HepG2 (cell line): ENCODE measurements around the gene TMEM86B. TPM values are rescaled to one million over a fixed set of nuclear protein-coding genes. Genes with fewer than 3 reads are reported as not detected.

Experiments
- FLYWCH1 ChIP-seq: sonication (generic); formaldehyde crosslinking; IDR thresholded peaks from 2 replicates; pipeline ENCODE4 v1.8.1; 2023; ENCODE audit warnings: mild to moderate bottlenecking, missing genetic modification reagents
- KDM1A ChIP-seq: IDR thresholded peaks from 2 replicates; pipeline ENCODE4 v1.6.1; 2016; ENCODE audit warnings: missing compliant biosample characterization
- MAZ ChIP-seq, 2 experiments: sonication (generic) in 1 of 2; formaldehyde crosslinking in 1 of 2; IDR thresholded peaks; 2 replicates each; pipeline versions ENCODE4 v1.5.0 to v1.6.1; 2012 to 2020; ENCODE audit warnings: low read depth in 2 of 2, mild to moderate bottlenecking in 2 of 2, borderline replicate concordance in 1 of 2, improper control_type of control experiment in 1 of 2, low read length in 1 of 2, missing genetic modification reagents in 1 of 2, moderate library complexity in 1 of 2
- SRY ChIP-seq: sonication (generic); formaldehyde crosslinking; IDR thresholded peaks from 2 replicates; pipeline ENCODE4 v1.8.0; 2022; ENCODE audit warnings: mild to moderate bottlenecking, missing genetic modification reagents
- ZBTB42 ChIP-seq: sonication (generic); formaldehyde crosslinking; IDR thresholded peaks from 2 replicates; pipeline ENCODE4 v1.5.0; 2020; ENCODE audit warnings: mild to moderate bottlenecking, missing genetic modification reagents
- microRNA-seq: library from miRNA; unstranded; fragments of <30 nt; microRNA quantifications from one replicate; pipeline ENCODE4, GENCODE V29; 2020
- polyA plus RNA-seq, 8 experiments: library from polyadenylated mRNA; depleted of rRNA in 3 of 8; stranded (reverse) in 7 of 8; unstranded in 1 of 8; fragments of >200 nt; fragmentation: Illumina TruSeq in 4 of 8; extraction: Trizol in 4 of 8; gene quantifications; 2 replicates each; pipeline versions ENCODE4 v1.2.1 to v1.2.3, GENCODE V29; 2011 to 2016; ENCODE audit warnings: low read depth in 4 of 8, missing spikeins in 1 of 8, mixed read lengths in 1 of 8; ENCODE audit not compliant: insufficient read depth in 1 of 8
- small RNA-seq, 3 experiments: library from RNA; depleted of rRNA; stranded (forward); fragments of <200 nt; gene quantifications; one replicate each; pipeline ENCODE3, GENCODE V24; 2012; ENCODE audit warnings: low read depth in 2 of 3, low replicate concordance in 1 of 3; ENCODE audit not compliant: insufficient read length in 3 of 3, insufficient read depth in 2 of 3
- total RNA-seq, 5 experiments: library from RNA; depleted of rRNA; stranded (reverse); fragments of >200 nt; fragmentation: Illumina TruSeq; extraction: Trizol; gene quantifications; 2 replicates each; pipeline ENCODE4 v1.2.3, GENCODE V29; 2016; ENCODE audit warnings: low read depth in 1 of 5
- TF ChIP-seq, protein P1 (sequence below): sonication (generic); formaldehyde crosslinking; IDR thresholded peaks from 2 replicates; pipeline ENCODE4 v1.4.0; 2020; ENCODE audit warnings: missing genetic modification reagents, mild to moderate bottlenecking, borderline replicate concordance
- TF ChIP-seq, protein P2 (sequence below): sonication (generic); formaldehyde crosslinking; IDR thresholded peaks from 2 replicates; pipeline ENCODE4 v1.4.0; 2020; ENCODE audit warnings: mild to moderate bottlenecking, missing genetic modification reagents

Gene TMEM86B
- total and polyA plus RNA-seq, 2 of the 13 experiments (the other 11 are each of a cell fraction or from before 2014, with no cell fraction given): 7.7 to 9.6 TPM

DNA sequence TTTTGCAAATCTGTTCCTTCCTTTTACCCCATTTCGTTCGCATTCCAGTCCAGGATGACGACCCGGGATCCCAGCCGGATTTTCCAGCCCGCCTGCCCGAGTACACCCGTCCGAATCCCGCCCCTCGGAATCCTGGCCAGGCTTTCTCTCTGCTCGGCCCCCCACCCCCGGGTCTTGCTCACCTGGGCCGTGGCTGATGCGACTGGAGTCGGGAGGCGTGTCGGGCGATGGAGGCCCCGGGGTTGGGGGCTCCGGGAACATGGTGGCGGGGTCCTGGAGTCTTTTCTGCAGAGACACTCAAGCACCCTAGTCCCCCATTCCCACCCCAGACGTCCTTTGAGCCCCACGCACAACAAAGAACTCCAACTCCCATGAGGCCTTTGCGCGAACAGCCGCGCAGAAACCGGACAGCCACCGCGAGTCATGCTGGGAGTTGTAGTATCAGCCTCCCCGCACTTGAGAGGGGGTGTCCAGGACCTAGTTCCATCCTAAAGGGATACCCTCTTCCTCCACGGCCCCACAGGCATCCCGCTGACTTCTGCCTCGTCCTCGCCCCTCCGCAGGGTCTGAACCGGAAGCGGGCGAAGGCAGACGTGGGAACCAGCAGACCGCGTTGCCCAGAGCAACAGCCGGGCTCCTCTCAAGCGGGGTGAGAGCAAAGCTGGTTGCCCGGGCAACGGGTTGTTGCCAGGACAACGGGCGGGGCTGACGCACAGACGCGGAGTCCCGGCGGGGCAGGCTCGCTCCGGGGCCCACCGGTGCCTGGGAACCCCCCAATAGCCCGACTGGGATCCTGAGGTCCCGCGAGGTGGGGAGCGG, 49.6 kb downstream of the TMEM86B start (continued):
- TF ChIP-seq, protein P1, sequence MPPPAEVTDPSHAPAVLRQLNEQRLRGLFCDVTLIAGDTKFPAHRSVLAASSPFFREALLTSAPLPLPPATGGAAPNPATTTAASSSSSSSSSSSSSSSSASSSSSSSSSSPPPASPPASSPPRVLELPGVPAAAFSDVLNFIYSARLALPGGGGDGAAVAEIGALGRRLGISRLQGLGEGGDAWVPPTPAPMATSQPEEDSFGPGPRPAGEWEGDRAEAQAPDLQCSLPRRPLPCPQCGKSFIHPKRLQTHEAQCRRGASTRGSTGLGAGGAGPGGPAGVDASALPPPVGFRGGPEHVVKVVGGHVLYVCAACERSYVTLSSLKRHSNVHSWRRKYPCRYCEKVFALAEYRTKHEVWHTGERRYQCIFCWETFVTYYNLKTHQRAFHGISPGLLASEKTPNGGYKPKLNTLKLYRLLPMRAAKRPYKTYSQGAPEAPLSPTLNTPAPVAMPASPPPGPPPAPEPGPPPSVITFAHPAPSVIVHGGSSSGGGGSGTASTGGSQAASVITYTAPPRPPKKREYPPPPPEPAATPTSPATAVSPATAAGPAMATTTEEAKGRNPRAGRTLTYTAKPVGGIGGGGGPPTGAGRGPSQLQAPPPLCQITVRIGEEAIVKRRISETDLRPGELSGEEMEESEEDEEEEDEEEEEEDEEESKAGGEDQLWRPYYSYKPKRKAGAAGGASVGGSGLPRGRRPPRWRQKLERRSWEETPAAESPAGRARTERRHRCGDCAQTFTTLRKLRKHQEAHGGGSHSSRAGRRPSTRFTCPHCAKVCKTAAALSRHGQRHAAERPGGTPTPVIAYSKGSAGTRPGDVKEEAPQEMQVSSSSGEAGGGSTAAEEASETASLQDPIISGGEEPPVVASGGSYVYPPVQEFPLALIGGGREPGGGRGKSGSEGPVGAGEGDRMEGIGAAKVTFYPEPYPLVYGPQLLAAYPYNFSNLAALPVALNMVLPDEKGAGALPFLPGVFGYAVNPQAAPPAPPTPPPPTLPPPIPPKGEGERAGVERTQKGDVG (CRISPR knock-in tag): no peak
- TF ChIP-seq, protein P2, sequence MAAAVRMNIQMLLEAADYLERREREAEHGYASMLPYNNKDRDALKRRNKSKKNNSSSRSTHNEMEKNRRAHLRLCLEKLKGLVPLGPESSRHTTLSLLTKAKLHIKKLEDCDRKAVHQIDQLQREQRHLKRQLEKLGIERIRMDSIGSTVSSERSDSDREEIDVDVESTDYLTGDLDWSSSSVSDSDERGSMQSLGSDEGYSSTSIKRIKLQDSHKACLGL (CRISPR knock-in tag): 0 out of 2 replicates have a peak, but pooled peaks have one; percentile 16
- TF ChIP-seq KDM1A (no peak), ZBTB42 (CRISPR knock-in tag) (0 out of 2 replicates have a peak, but pooled peaks have one; percentile 7), FLYWCH1 (CRISPR knock-in tag) (no peak), SRY (0 out of 2 replicates have a peak, but pooled peaks have one; percentile 47), MAZ (IDR thresholded peaks at IDR 0.05; ENCODE audit: borderline replicate concordance, low read depth, low read length) (peak; percentile 52; the same call in 1 of the 2 replicates), MAZ (CRISPR knock-in tag; IDR thresholded peaks at IDR 0.05; ENCODE audit: low read depth) (no peak)

Small RNAs within 50 kb of the gene (microRNA-seq; reads per million reads assigned to microRNA genes)
- gene MIR6802 (1.2 reads per million), gene MIR6803 (1.2 reads per million), gene MIR6804 (1.0 reads per million)

Small RNAs within 50 kb of the gene (small RNA-seq; reads per million reads assigned to genes)
- 0 to 0.97 (median 0) reads per million in 3 experiments for gene MIR6802
- gene MIR6803: 0 reads per million in 3 experiments
- 0 reads per million in 3 experiments for gene MIR6804

Other genes starting within 250 kb of the TMEM86B start
- not detected in 2 replicates for gene GP6, start 190.5 kb downstream of the TMEM86B start, total RNA-seq (2016; rRNA removed; fragmentation: Illumina TruSeq; extraction: Trizol)
- 0.05 and 0.08 TPM in 2 replicates for gene GP6, start 190.5 kb downstream of the TMEM86B start, polyA plus RNA-seq (2011; rRNA removed)
- 19.1 and 21.5 TPM in 2 replicates for gene RDH13, start 165.6 kb downstream of the TMEM86B start, total RNA-seq (2016; rRNA removed; fragmentation: Illumina TruSeq; extraction: Trizol)
- 13.4 and 16.6 TPM in 2 replicates for gene RDH13, start 165.6 kb downstream of the TMEM86B start, polyA plus RNA-seq (2011; rRNA removed)
- 2.3 and 3.0 TPM in 2 replicates for gene EPS8L1, start 152.9 kb downstream of the TMEM86B start, total RNA-seq (2016; rRNA removed; fragmentation: Illumina TruSeq; extraction: Trizol)
- 6.3 and 6.6 TPM in 2 replicates for gene EPS8L1, start 152.9 kb downstream of the TMEM86B start, polyA plus RNA-seq (2011; rRNA removed)
- gene PPP1R12C, start 111.1 kb downstream of the TMEM86B start, total RNA-seq (2016; rRNA removed; fragmentation: Illumina TruSeq; extraction: Trizol): 13.0 and 29.7 TPM in 2 replicates
- gene PPP1R12C, start 111.1 kb downstream of the TMEM86B start, polyA plus RNA-seq (2011; rRNA removed): 30.3 and 40.4 TPM in 2 replicates
- gene TNNT1, start 79.6 kb downstream of the TMEM86B start, total RNA-seq (2016; rRNA removed; fragmentation: Illumina TruSeq; extraction: Trizol): 1.3 and 1.4 TPM in 2 replicates
- 1.3 and 2.4 TPM in 2 replicates for gene TNNT1, start 79.6 kb downstream of the TMEM86B start, polyA plus RNA-seq (2011; rRNA removed)
- gene TNNI3, start 71.0 kb downstream of the TMEM86B start, total RNA-seq (2016; rRNA removed; fragmentation: Illumina TruSeq; extraction: Trizol): 3.5 and 3.7 TPM in 2 replicates
- 3.7 TPM in 2 replicates for gene TNNI3, start 71.0 kb downstream of the TMEM86B start, polyA plus RNA-seq (2011; rRNA removed)
- gene DNAAF3, start 62.1 kb downstream of the TMEM86B start, total RNA-seq (2016; rRNA removed; fragmentation: Illumina TruSeq; extraction: Trizol): 0.40 and 0.41 TPM in 2 replicates
- 0.30 and 0.33 TPM in 2 replicates for gene DNAAF3, start 62.1 kb downstream of the TMEM86B start, polyA plus RNA-seq (2011; rRNA removed)
- gene SYT5, start 48.5 kb downstream of the TMEM86B start, total RNA-seq (2016; rRNA removed; fragmentation: Illumina TruSeq; extraction: Trizol): not detected in 2 replicates
- 0.04 TPM in 1 of 2 replicates, not detected in the other for gene SYT5, start 48.5 kb downstream of the TMEM86B start, polyA plus RNA-seq (2011; rRNA removed)
- gene PTPRH, start 19.3 kb downstream of the TMEM86B start, total RNA-seq (2016; rRNA removed; fragmentation: Illumina TruSeq; extraction: Trizol): 9.9 and 14.7 TPM in 2 replicates
- 125 and 166 TPM in 2 replicates for gene PTPRH, start 19.3 kb downstream of the TMEM86B start, polyA plus RNA-seq (2011; rRNA removed)
- gene PPP6R1, start 30.3 kb upstream of the TMEM86B start, total RNA-seq (2016; rRNA removed; fragmentation: Illumina TruSeq; extraction: Trizol): 23.0 and 25.8 TPM in 2 replicates
- 54.0 and 75.7 TPM in 2 replicates for gene PPP6R1, start 30.3 kb upstream of the TMEM86B start, polyA plus RNA-seq (2011; rRNA removed)
- gene HSPBP1, start 51.3 kb upstream of the TMEM86B start, total RNA-seq (2016; rRNA removed; fragmentation: Illumina TruSeq; extraction: Trizol): 33.7 and 35.9 TPM in 2 replicates
- 22.3 and 25.7 TPM in 2 replicates for gene HSPBP1, start 51.3 kb upstream of the TMEM86B start, polyA plus RNA-seq (2011; rRNA removed)
- gene BRSK1, start 55.2 kb upstream of the TMEM86B start, total RNA-seq (2016; rRNA removed; fragmentation: Illumina TruSeq; extraction: Trizol): 0.18 TPM in 1 of 2 replicates, not detected in the other
- gene BRSK1, start 55.2 kb upstream of the TMEM86B start, polyA plus RNA-seq (2011; rRNA removed): 1.2 and 1.9 TPM in 2 replicates
- gene TMEM150B, start 96.6 kb upstream of the TMEM86B start, total RNA-seq (2016; rRNA removed; fragmentation: Illumina TruSeq; extraction: Trizol): 0.74 and 1.3 TPM in 2 replicates
- gene TMEM150B, start 96.6 kb upstream of the TMEM86B start, polyA plus RNA-seq (2011; rRNA removed): 1.8 and 2.9 TPM in 2 replicates
- 2.1 and 5.5 TPM in 2 replicates for gene KMT5C, start 111.1 kb upstream of the TMEM86B start, total RNA-seq (2016; rRNA removed; fragmentation: Illumina TruSeq; extraction: Trizol)
- 9.0 and 11.8 TPM in 2 replicates for gene KMT5C, start 111.1 kb upstream of the TMEM86B start, polyA plus RNA-seq (2011; rRNA removed)
- not detected in 2 replicates for gene COX6B2, start 126.0 kb upstream of the TMEM86B start, total RNA-seq (2016; rRNA removed; fragmentation: Illumina TruSeq; extraction: Trizol)
- 0.16 and 0.21 TPM in 2 replicates for gene COX6B2, start 126.0 kb upstream of the TMEM86B start, polyA plus RNA-seq (2011; rRNA removed)
- not detected in 2 replicates for gene GARIN5B, start 134.5 kb upstream of the TMEM86B start, total RNA-seq (2016; rRNA removed; fragmentation: Illumina TruSeq; extraction: Trizol)
- 0.03 TPM in 1 of 2 replicates, not detected in the other for gene GARIN5B, start 134.5 kb upstream of the TMEM86B start, polyA plus RNA-seq (2011; rRNA removed)
- 2.9 and 3.0 TPM in 2 replicates for gene IL11, start 141.7 kb upstream of the TMEM86B start, total RNA-seq (2016; rRNA removed; fragmentation: Illumina TruSeq; extraction: Trizol)
- 2.5 and 4.5 TPM in 2 replicates for gene IL11, start 141.7 kb upstream of the TMEM86B start, polyA plus RNA-seq (2011; rRNA removed)
- 0.35 TPM in 1 of 2 replicates, not detected in the other for gene TMEM190, start 148.1 kb upstream of the TMEM86B start, total RNA-seq (2016; rRNA removed; fragmentation: Illumina TruSeq; extraction: Trizol)
- 0.83 and 1.6 TPM in 2 replicates for gene TMEM190, start 148.1 kb upstream of the TMEM86B start, polyA plus RNA-seq (2011; rRNA removed)
- gene TMEM238, start 155.5 kb upstream of the TMEM86B start, total RNA-seq (2016; rRNA removed; fragmentation: Illumina TruSeq; extraction: Trizol): not detected in 2 replicates
- not detected in 2 replicates for gene TMEM238, start 155.5 kb upstream of the TMEM86B start, polyA plus RNA-seq (2011; rRNA removed)
- 105 and 149 TPM in 2 replicates for gene RPL28, start 157.2 kb upstream of the TMEM86B start, total RNA-seq (2016; rRNA removed; fragmentation: Illumina TruSeq; extraction: Trizol)
- gene RPL28, start 157.2 kb upstream of the TMEM86B start, polyA plus RNA-seq (2011; rRNA removed): 420 and 501 TPM in 2 replicates
- 29.5 and 39.3 TPM in 2 replicates for gene UBE2S, start 179.0 kb upstream of the TMEM86B start, total RNA-seq (2016; rRNA removed; fragmentation: Illumina TruSeq; extraction: Trizol)
- 26.6 and 32.2 TPM in 2 replicates for gene UBE2S, start 179.0 kb upstream of the TMEM86B start, polyA plus RNA-seq (2011; rRNA removed)
- not detected in 2 replicates for gene SHISA7, start 214.5 kb upstream of the TMEM86B start, total RNA-seq (2016; rRNA removed; fragmentation: Illumina TruSeq; extraction: Trizol)
- not detected in 2 replicates for gene SHISA7, start 214.5 kb upstream of the TMEM86B start, polyA plus RNA-seq (2011; rRNA removed)
- gene ISOC2, start 232.9 kb upstream of the TMEM86B start, total RNA-seq (2016; rRNA removed; fragmentation: Illumina TruSeq; extraction: Trizol): 105 and 106 TPM in 2 replicates
- 76.8 and 91.2 TPM in 2 replicates for gene ISOC2, start 232.9 kb upstream of the TMEM86B start, polyA plus RNA-seq (2011; rRNA removed)
- not detected in 2 replicates for gene C19orf85, start 236.0 kb upstream of the TMEM86B start, total RNA-seq (2016; rRNA removed; fragmentation: Illumina TruSeq; extraction: Trizol)
- not detected in 2 replicates for gene C19orf85, start 236.0 kb upstream of the TMEM86B start, polyA plus RNA-seq (2011; rRNA removed)
- 1.00 and 1.2 TPM in 2 replicates for gene ZNF628, start 247.9 kb upstream of the TMEM86B start, total RNA-seq (2016; rRNA removed; fragmentation: Illumina TruSeq; extraction: Trizol)
- gene ZNF628, start 247.9 kb upstream of the TMEM86B start, polyA plus RNA-seq (2011; rRNA removed): 0.48 and 0.54 TPM in 2 replicates